NOMO-1 (cell line): ENCODE data around the gene OGN.
"Not testable (repeated sequence)": the region's sequence is repeated elsewhere in the genome, so short reads cannot be mapped to it uniquely, and the experiment has no call there.

Experiments
- DNase-seq, 2 experiments: peaks; one replicate each; lab custom pipeline; 2025; ENCODE audit not compliant: unreplicated experiment in 2 of 2; lab: John Stamatoyannopoulos, UW

Gene OGN, protein sequence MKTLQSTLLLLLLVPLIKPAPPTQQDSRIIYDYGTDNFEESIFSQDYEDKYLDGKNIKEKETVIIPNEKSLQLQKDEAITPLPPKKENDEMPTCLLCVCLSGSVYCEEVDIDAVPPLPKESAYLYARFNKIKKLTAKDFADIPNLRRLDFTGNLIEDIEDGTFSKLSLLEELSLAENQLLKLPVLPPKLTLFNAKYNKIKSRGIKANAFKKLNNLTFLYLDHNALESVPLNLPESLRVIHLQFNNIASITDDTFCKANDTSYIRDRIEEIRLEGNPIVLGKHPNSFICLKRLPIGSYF

GRCh38 chr9:92404042-92404836, at the start of gene OGN:
Gene OGN (minus strand): TSS chr9:92404578. CDS start chr9:92403407, 1,171 bp downstream.
- no peak for DNase-seq

GRCh38 chr9:92446536-92446935, 42.2 kb upstream of the OGN start:
- DNase-seq = no peak

DNA sequence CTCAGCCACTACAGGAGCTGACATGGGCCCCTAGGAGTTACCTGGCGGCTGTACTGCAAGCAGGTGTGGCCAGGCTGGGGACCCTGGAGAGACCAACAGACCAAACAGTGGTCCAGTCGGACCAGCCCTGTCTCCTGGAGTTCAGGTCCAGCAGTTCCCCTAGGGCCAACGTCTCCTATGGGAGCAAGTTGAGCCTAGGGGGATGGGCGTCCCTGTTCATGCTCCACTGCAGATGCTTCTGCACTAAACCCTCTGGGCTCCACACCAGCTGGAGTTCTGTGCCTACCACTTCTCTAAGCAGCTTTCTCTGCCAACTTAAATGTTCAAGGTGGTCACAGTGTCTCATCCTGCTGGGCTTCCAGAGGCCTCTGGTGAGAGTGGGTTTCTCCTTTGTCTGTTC, 40.5 kb upstream of the OGN start:
- no peak for DNase-seq

DNA sequence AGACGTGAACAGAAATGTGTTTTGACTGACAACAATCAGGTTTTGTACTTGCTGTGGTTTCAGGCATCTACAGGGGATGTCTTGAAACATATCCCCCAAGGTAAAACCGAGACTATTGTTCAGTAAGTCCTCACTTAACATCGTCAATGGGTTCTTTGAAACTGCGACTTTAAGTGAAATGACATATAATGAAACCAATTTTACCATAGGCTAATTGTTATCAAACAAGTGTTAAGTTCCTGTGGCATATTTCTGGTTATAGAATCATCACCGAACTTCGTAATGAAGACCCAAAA, 36.3 kb upstream of the OGN start:
- no peak for DNase-seq

DNA sequence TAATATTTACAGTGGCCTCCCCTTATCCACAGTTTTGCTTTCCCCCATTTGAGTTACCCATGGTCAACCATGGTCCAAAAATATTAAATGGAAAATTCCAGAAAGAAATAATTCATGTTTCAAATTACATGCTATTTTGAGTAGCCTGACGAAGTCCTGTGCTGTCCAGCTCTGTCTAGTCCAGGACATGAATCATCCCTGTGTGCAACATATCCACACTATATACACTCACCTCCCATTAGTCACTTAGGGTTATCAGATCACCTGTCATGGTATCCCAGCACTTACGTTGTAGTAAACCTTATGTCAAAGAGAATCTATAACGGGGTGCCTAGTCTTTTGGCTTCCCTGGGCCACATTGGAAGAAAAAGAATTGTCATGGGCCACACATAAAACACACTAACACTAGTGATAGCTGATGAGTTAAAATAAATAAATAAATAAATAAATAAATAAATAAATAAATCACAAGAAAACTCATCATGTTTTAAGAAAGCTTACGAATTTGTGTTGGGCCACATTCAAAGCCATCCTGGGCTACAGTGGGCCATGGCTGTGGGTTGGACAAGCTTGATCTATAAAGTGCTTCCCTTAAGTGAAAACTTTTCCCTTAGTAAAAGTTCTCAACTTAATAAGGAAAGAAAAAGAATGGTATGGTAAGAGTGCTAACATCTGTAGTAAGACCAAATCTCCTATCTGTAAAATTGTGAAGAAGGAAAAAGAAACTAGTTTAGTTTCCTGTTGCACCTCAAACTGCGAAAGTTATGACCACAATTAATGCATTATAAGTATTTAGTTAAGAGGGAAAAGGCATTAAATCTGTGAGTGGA, 35.8 kb upstream of the OGN start:
- DNase-seq = no peak

- peak in 1 of 2 experiments; percentile 17 for DNase-seq
Observed at GRCh38 chr9:92438900-92439526, 34.6 kb upstream of the OGN start.

DNA sequence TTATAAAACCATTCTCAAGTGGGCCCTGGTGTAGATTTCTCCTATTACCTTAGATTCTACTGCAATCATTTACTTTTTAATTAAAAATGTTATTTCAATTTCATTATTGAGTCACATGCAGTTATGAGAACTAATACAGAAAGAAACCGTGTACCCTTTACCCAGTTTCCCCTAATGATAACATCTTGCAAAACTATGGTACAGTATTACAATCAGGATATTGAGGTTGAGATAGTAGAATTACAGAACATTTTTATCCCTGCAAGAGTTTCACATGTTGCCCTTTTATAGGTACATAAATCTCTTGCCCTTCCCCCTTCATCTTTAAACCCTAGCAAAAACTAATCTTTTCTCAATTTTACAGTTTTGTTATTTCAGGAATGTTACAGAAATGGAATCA, 30.9 kb upstream of the OGN start:
- DNase-seq = no peak

- no peak for DNase-seq
Observed at GRCh38 chr9:92432972-92433548, 28.7 kb upstream of the OGN start.

DNA sequence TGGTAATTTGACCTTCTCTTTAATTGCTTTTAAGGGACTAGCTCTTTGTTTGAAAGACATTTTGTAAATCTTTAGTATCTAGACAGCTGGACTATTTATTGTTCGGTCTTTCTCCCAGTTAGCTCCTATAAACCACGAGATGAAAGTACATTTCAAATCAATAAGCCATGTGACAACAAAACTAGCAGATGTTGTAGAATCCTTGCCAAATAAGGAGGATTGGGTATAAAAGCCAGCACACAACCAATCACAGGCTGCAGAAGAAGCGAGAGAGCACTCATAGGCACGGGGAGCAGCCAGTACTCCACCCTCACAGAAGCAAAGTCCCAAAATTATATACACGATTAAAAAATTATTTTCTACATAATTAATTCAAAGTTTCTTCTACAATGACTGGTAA, 28.0 kb upstream of the OGN start:
- no peak for DNase-seq

- DNase-seq = no peak
Observed at GRCh38 chr9:92429836-92430235, 25.5 kb upstream of the OGN start.

DNA sequence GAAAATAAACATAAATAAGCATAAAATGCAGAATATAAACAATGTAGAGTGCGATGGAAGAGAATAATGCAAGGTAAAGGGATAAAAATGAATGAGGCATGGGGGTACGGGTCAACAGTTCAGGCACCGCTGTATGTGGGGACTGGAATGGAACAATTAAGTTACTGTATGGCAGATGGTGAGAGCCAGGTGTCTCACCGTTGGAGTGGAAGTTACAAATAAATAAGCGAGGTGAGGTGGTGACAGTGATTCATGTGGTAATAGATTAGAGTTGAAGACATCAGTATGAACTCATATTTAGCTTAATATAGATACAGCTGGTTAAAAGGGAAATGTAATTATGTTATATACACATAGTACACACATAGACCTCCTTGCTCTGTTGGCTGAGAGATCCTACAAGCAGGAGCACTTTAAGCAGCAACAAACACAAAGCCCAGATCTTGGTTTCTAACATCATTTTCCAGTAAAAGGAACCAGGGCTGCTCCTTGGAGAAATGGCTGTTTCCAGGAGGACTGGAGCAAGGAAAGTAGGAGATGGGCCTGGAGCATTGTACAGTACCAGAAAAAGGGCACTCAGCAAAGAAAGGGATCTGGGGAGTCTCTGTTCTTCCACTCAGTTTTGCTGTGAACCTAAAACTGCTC, 22.2 kb upstream of the OGN start:
- DNase-seq = no peak

- DNase-seq = no peak
Observed at GRCh38 chr9:92425474-92425873, 21.1 kb upstream of the OGN start.

- DNase-seq = no peak
Observed at GRCh38 chr9:92424340-92424739, 20.0 kb upstream of the OGN start, which contains the start of gene OMD. Gene OMD (minus strand): TSS chr9:92424471. CDS start chr9:92417558, 6,913 bp downstream.

GRCh38 chr9:92423612-92424011, 19.2 kb upstream of the OGN start:
- no peak for DNase-seq

DNA sequence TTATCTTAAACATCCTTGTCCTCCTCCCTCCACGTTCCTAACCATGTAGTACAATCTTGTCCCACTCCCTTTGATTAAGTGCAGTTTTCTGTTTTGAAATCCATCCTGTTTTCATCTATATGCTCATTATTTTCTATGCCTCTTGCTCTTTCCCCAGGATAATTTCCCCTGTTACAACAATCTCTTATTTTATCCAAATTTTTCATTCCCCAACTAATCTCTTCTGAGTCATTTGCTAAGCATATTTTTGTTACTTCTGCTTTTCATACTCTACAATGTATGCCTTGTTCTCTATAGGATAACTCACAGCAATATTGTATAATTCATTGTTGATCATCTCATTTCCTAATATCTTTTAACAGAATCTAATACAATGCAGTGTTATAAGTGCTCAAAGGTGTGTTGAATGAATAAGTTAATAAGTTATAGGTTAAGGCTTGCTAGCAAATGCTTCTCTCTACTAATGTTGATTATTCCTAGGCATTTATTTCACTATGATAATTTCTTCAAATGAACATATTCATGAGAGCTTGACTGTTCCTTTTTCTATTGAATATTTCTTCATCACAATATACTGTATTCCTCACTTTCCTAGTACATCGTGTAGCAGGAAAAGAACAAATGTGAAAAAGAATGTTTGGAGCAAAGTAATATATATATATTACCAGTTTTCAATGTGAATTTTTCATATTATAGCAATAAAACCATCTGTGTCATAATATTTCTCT, 18.4 kb upstream of the OGN start:
- DNase-seq = peak in 1 of 2 experiments; percentile 41

DNA sequence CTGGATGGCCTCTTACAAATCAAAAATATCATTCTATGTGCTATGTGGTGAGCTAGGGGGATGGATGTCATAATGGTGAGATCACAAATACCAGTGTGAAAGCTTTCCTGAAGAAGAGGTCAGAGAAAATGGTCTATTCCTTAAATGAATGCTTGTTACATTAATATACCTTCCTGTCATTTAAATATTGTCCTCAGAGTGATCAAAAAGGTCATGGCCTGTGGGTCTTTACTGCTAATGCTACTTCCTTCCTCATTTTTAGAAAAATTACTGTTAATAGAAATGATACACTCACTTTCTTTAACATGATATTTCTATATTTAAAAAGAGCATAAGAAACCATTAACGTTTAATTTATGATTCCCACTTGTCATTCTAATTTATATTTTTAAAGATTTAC, 10.2 kb upstream of the OGN start:
- no peak for DNase-seq

DNA sequence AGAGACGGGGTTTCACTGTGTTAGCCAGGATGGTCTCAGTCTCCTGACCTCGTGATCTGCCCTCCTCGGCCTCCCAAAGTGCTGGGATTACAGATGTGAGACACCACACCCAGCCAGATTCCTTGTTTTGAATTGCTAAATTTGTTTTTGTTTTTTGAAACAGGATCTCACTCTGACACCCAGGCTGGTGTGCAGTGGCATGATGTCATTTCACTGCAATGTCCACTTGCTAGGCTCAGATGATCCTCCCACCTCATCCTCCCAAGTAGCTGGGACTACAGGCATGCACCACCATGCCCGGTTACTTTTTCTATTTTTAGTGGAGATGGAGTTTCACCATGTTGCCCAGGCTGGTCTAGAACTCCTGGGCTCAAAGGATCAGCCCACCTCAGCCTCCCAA, 6.8 kb upstream of the OGN start:
- DNase-seq = not testable (repeated sequence)

GRCh38 chr9:92408747-92409478, 4.5 kb upstream of the OGN start:
- no peak for DNase-seq

GRCh38 chr9:92407818-92408217, 3.4 kb upstream of the OGN start:
- no peak for DNase-seq
